ENCODE measurements around the gene TAOK3. TPM values are rescaled to one million over a fixed set of nuclear protein-coding genes. Genes with fewer than 3 reads are reported as not detected.

The TAOK3 gene
- total and polyA plus RNA-seq, 9 of the 15 experiments (the other 6 are each of a cell fraction or from before 2014, with no cell fraction given), result 24.3 to 83.5 (median 47.1) TPM

- TF ChIP-seq, protein P1, sequence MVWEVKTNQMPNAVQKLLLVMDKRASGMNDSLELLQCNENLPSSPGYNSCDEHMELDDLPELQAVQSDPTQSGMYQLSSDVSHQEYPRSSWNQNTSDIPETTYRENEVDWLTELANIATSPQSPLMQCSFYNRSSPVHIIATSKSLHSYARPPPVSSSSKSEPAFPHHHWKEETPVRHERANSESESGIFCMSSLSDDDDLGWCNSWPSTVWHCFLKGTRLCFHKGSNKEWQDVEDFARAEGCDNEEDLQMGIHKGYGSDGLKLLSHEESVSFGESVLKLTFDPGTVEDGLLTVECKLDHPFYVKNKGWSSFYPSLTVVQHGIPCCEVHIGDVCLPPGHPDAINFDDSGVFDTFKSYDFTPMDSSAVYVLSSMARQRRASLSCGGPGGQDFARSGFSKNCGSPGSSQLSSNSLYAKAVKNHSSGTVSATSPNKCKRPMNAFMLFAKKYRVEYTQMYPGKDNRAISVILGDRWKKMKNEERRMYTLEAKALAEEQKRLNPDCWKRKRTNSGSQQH (CRISPR knock-in tag; IDR thresholded peaks at IDR 0.05), result no peak
- TF ChIP-seq ZNF695 (CRISPR knock-in tag; IDR thresholded peaks at IDR 0.05) (no peak), BRD4 (IDR thresholded peaks at IDR 0.05) (no peak), ZNF174 (CRISPR knock-in tag; IDR thresholded peaks at IDR 0.05) (no peak), PTTG1 (tag; IDR thresholded peaks at IDR 0.05; ENCODE audit: low read depth) (no peak), ELF1 (tag; IDR thresholded peaks at IDR 0.05) (no peak), MNT (conservative IDR thresholded peaks at IDR 0.05) (no peak), E2F6 (IDR thresholded peaks at IDR 0.05; ENCODE audit: borderline replicate concordance in 1 of 2, extremely low read depth in 1 of 2, insufficient read depth in 1 of 2, insufficient read length in 1 of 2, low read depth in 1 of 2, low read length in 1 of 2, poor library complexity in 1 of 2, severe bottlenecking in 1 of 2) (no peak)
- TF ChIP-seq, protein P2, sequence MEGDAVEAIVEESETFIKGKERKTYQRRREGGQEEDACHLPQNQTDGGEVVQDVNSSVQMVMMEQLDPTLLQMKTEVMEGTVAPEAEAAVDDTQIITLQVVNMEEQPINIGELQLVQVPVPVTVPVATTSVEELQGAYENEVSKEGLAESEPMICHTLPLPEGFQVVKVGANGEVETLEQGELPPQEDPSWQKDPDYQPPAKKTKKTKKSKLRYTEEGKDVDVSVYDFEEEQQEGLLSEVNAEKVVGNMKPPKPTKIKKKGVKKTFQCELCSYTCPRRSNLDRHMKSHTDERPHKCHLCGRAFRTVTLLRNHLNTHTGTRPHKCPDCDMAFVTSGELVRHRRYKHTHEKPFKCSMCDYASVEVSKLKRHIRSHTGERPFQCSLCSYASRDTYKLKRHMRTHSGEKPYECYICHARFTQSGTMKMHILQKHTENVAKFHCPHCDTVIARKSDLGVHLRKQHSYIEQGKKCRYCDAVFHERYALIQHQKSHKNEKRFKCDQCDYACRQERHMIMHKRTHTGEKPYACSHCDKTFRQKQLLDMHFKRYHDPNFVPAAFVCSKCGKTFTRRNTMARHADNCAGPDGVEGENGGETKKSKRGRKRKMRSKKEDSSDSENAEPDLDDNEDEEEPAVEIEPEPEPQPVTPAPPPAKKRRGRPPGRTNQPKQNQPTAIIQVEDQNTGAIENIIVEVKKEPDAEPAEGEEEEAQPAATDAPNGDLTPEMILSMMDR (IDR thresholded peaks at IDR 0.05 in 2 of 3, conservative IDR thresholded peaks at IDR 0.05 in 1 of 3; ENCODE audit: insufficient read depth in 2 of 3, low read depth in 1 of 3, low read length in 3 of 3), result no peak
- TF ChIP-seq, protein P3, sequence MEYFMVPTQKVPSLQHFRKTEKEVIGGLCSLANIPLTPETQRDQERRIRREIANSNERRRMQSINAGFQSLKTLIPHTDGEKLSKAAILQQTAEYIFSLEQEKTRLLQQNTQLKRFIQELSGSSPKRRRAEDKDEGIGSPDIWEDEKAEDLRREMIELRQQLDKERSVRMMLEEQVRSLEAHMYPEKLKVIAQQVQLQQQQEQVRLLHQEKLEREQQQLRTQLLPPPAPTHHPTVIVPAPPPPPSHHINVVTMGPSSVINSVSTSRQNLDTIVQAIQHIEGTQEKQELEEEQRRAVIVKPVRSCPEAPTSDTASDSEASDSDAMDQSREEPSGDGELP (CRISPR knock-in tag; IDR thresholded peaks at IDR 0.05; ENCODE audit: borderline replicate concordance), result no peak
- TF ChIP-seq, protein P4, sequence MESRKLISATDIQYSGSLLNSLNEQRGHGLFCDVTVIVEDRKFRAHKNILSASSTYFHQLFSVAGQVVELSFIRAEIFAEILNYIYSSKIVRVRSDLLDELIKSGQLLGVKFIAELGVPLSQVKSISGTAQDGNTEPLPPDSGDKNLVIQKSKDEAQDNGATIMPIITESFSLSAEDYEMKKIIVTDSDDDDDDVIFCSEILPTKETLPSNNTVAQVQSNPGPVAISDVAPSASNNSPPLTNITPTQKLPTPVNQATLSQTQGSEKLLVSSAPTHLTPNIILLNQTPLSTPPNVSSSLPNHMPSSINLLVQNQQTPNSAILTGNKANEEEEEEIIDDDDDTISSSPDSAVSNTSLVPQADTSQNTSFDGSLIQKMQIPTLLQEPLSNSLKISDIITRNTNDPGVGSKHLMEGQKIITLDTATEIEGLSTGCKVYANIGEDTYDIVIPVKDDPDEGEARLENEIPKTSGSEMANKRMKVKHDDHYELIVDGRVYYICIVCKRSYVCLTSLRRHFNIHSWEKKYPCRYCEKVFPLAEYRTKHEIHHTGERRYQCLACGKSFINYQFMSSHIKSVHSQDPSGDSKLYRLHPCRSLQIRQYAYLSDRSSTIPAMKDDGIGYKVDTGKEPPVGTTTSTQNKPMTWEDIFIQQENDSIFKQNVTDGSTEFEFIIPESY (CRISPR knock-in tag; IDR thresholded peaks at IDR 0.05), result no peak
- TF ChIP-seq, protein P5, sequence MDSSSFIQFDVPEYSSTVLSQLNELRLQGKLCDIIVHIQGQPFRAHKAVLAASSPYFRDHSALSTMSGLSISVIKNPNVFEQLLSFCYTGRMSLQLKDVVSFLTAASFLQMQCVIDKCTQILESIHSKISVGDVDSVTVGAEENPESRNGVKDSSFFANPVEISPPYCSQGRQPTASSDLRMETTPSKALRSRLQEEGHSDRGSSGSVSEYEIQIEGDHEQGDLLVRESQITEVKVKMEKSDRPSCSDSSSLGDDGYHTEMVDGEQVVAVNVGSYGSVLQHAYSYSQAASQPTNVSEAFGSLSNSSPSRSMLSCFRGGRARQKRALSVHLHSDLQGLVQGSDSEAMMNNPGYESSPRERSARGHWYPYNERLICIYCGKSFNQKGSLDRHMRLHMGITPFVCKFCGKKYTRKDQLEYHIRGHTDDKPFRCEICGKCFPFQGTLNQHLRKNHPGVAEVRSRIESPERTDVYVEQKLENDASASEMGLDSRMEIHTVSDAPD (CRISPR knock-in tag; IDR thresholded peaks at IDR 0.05), result no peak
Measured at GRCh38 chr12:118375348-118375747, 2.6 kb upstream of the TAOK3 start (continued).

Measured in K562 (cell line).